Muscle layer of colon (tissue), 2 donors: ENCODE data around the gene COL5A1.
"Not testable (repeated sequence)": the region's sequence is repeated elsewhere in the genome, so short reads cannot be mapped to it uniquely, and the experiment has no call there.

ENCODE experiments used
- H3K27ac ChIP-seq: one replicate; pipeline ENCODE4 v1.7.0; 2013; ENCODE audit warnings: low read depth, mild to moderate bottlenecking, low read length, moderate library complexity
- H3K27me3 ChIP-seq, 2 donors: one replicate each; pipeline ENCODE4 v1.7.0; 2013; ENCODE audit warnings: low read length in 2 of 2, mild to moderate bottlenecking in 2 of 2; ENCODE audit not compliant: insufficient read depth in 2 of 2, control insufficient read depth in 1 of 2
- H3K36me3 ChIP-seq: one replicate; pipeline ENCODE4 v1.7.0; 2013; ENCODE audit warnings: mild to moderate bottlenecking, low read length; ENCODE audit not compliant: insufficient read depth
- H3K4me1 ChIP-seq: one replicate; pipeline ENCODE4 v1.7.0; 2013; ENCODE audit warnings: mild to moderate bottlenecking, low read length; ENCODE audit not compliant: insufficient read depth
- H3K4me3 ChIP-seq, 2 donors: one replicate each; pipeline ENCODE4 v1.7.0; 2013; ENCODE audit warnings: low read length in 2 of 2, low read depth in 1 of 2, mild to moderate bottlenecking in 1 of 2, moderate library complexity in 1 of 2
- H3K9ac ChIP-seq: one replicate; pipeline ENCODE4 v1.7.0; 2013; ENCODE audit warnings: low read length
- H3K9me3 ChIP-seq: one replicate; pipeline ENCODE4 v1.7.0; 2013; ENCODE audit warnings: mild to moderate bottlenecking, low read length
- donor health status: abdominal sarcoma.
- donor health status: Adenocarcinoma of cecum.

Gene COL5A1

DNA sequence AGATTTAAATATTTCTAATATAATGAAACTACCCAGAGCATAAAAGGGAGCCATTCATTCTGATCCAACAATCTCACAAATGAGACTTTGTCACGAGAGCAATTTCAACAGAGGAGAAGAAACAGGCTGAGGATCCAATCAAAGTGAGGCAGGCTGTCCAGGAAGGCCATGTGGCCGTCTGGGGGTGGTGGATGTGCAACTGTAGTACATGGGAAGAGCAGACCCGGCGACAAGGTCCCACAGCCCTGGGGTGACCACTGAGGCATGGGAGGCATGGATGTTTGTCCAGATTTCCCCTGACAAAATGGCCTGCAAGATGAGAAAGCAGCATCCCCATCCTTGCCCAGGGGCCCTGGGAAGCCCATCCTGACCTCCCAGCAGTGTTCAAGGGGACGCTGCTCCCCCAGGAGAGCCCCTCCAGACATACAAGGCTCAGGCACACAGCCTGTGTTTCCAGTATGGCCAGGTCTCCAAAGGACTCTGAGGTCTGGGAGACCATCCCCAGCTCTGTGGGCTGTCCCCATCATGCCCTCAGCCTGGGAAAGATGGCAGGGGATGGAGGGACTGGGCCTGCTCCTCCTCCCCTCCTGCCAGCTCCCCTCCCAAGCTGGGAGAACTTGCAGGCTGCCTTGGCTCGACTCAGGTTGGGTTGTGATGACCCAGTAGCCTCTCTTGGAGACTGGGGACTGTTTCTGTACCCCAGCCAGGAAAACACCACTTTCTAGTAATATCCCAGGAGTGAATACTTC is 211.5 kb downstream of the COL5A1 start:
- Histone ChIP-seq H3K9ac (no peak overlapping the region), H3K9me3 (no peaks in the 10 kb centered on the region), H3K36me3 (no peaks in the 10 kb centered on the region), H3K4me1 (no peaks in the 10 kb centered on the region), H3K4me3 (no peak overlapping the region), H3K27me3 (no peaks in the 10 kb centered on the region), H3K27ac (no peak overlapping the region)

DNA sequence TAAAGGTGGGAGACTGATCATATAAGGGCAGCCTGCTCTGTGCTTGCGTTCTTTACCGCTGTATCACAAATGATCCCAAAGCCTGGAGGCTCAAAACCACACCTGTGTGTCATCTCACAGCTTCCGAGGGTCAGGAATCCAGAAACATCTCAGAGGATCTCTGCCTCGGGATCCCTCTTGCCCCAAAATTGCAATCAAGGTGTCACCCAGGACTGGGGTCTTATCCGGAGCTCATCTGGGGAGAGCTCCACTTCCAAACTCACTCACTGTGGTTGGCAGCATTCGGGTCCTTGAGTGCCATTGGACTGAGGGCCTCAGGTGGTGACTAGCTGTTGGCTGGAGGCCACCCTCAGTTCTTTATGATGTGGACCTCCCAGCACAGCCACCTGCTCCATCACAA is 212.3 kb downstream of the COL5A1 start:
- Histone ChIP-seq H3K27me3 (no peaks in the 10 kb centered on the region), H3K36me3 (no peaks in the 10 kb centered on the region), H3K27ac (no peak overlapping the region)

DNA sequence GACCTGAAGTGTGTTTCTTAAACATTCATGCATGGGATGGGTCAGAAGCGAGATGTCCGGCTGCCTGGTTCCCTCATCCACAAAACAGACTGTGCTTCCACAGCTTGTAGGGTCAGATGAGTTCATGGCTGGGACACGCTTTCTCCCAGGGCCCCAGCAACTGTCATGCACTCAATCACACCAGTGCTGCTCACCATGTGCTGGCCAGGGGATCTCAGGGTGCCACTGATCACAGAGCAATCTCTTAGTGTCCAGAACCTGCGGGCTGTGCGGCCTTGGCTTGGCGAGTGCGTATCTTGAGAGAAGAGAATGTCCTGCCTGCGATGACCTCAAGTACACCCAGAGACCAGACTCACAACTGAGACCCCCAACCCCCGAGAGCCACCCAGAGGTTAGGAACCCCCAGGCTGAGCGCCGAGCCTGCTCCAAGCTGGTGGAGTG is 213.0 kb downstream of the COL5A1 start:
- Histone ChIP-seq H3K36me3 (no peaks in the 10 kb centered on the region), H3K27ac (no peak overlapping the region), H3K4me3 (no peak overlapping the region), H3K9ac (no peak overlapping the region), H3K9me3 (no peaks in the 10 kb centered on the region), H3K27me3 (no peaks in the 10 kb centered on the region), H3K4me1 (no peaks in the 10 kb centered on the region)

More for the DNA sequence above, 212.3 kb downstream of the COL5A1 start:
- Histone ChIP-seq H3K9ac (no peak overlapping the region), H3K4me3 (no peak overlapping the region), H3K9me3 (no peaks in the 10 kb centered on the region), H3K4me1 (no peaks in the 10 kb centered on the region)

DNA sequence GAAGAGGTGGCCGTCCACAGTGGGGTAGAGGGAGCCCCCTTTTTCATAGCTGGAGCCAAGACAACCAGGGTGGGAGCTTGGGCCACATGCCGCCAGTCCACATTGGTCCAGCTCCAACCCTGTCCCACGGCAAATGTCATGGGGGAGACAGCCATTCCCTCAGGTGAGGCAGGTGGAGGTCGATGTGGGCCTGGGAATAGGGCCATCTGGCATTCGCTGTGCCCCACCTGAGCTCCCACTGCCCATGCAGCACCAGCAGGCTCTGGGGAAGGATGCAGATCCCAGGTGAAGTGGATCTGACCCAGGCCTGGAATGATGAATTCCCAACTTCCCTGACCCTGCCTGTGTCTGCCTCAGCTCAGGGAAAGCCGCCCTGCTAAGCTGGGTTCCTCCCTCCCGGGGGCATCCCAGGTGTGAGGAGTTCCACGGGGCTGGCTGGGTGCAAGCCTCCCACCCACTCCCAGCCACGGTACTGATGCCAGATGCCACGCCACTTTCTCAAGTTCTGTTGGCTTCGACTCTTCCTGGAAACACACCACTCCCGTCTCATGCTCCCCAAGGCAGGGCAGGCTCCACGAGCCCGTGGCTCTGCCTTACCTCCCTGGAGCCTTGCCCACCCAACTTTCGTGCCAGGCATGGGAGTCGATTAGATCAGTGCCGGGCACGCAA is 213.8 kb downstream of the COL5A1 start:
- no peaks in the 10 kb centered on the region for H3K27me3 ChIP-seq
- H3K36me3 ChIP-seq, result no peaks in the 10 kb centered on the region
- H3K4me3 ChIP-seq, result no peak overlapping the region
- no peaks in the 10 kb centered on the region for H3K9me3 ChIP-seq
- H3K9ac ChIP-seq, result no peak overlapping the region
- H3K27ac ChIP-seq, result no peak overlapping the region
- no peaks in the 10 kb centered on the region for H3K4me1 ChIP-seq

DNA sequence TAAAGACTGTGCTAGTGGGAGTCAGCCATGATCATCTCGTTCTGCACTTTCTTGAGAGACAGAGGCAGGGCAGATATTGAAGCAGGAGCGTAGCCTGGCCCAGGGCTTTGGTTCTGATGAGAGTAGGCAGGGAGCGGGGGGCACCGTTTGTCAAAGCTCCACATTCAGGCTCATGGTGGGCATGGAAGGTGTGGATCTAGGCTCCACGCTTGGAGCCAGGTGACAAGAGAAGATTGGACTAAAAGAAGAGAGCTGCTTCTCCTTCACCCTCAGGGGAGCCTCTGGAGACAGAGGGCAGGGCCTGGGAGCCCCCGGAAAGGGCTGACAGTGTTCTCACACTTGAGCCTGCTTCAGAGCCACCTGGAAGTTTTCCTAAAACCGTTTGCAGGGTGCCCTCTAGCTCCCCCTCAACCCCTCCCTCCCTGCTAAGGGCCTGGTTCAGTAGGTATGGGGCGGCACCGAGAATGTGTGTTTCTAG is 214.3 kb downstream of the COL5A1 start:
- Histone ChIP-seq H3K9me3 (no peaks in the 10 kb centered on the region), H3K9ac (no peak overlapping the region), H3K36me3 (no peaks in the 10 kb centered on the region), H3K27ac (no peak overlapping the region), H3K27me3 (no peaks in the 10 kb centered on the region), H3K4me1 (no peaks in the 10 kb centered on the region), H3K4me3 (no peak overlapping the region)

DNA sequence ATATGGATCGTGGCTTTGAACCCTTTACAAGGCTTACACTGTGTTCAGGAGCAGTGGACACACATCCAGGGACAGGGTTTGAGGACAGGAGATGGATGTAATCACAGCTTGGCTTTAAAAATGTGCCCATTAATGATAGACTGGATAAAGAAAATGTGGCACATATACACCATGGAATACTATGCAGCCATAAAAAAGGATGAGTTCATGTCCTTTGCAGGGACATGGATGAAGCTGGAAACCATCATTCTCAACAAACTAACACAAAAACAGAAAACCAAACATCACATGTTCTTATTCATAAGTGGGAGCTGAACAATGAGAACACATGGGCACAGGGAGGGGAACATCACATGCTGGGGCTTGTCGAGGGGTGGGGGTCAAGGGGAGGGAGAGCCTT is 215.8 kb downstream of the COL5A1 start:
- H3K36me3 ChIP-seq, H3K9me3 ChIP-seq, H3K27ac ChIP-seq, H3K9ac ChIP-seq, H3K4me3 ChIP-seq, H3K27me3 ChIP-seq, H3K4me1 ChIP-seq: not testable (repeated sequence)

DNA sequence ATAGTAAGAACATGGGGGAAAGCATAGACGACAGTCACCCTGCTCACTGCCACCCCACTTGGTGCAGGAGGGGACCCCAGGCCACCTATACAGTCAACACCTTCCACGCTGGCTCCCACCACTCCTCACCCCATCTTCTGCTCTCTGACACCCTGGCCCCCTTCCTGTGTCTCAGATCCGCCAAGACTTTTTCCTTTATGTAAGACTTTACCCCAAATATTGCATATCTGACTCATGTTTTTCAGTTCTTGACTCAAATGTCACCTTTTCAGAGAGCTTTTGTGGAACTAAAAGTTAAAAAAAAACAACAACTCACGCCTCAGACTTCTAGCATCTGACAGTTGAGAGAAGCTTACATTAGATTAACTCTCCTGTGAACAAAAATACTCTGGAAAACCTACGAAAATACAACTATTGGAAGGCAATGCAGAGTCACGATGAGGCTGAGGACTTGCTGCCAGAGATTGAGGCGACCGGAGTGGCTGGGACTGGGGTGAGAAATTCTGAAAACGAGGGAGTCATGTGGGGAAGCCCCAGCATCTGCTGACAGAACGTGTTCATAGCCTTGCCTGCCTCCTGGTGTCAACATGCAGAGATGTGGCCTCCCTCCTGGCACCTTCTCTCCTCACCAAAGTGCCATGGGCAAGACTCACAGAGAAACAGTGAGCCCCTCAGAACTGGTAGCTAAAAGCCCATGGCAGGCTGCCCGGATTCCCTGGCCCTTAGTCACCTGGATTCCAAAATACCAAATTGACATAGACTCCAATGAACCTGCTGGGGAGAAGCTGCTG is 216.6 kb downstream of the COL5A1 start:
- H3K36me3 ChIP-seq, result no peaks in the 10 kb centered on the region
- H3K27ac ChIP-seq, result no peak overlapping the region

DNA sequence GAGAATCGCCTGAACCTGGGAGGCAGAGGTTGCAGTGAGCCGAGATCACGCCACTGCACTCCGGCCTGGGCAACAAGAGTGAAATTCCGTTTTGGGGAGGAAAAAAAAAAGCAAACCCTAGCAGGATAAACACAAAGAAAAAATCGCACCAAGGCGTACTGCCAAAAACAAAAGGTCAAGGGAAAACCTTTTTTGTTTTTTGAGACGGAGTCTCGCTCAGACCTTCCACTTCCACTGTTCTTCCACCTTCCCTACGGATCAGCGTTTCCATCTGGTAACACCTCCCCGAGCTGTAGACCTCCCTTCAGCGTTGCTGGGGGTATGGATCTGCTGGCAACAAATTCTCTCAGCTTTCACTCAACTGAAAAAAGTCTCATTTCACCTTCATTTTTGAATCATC is 218.9 kb downstream of the COL5A1 start:
- Histone ChIP-seq H3K9me3 (no peaks in the 10 kb centered on the region), H3K27ac (no peak overlapping the region), H3K4me1 (no peaks in the 10 kb centered on the region), H3K27me3 (peaks cover 0 to 5% of the 10 kb centered on the region in 2 donors), H3K9ac (no peak overlapping the region), H3K36me3 (no peaks in the 10 kb centered on the region), H3K4me3 (no peak overlapping the region)

More for the DNA sequence above, 216.6 kb downstream of the COL5A1 start:
- no peak overlapping the region for H3K4me3 ChIP-seq
- no peak overlapping the region for H3K9ac ChIP-seq
- H3K4me1 ChIP-seq, result no peaks in the 10 kb centered on the region
- H3K27me3 ChIP-seq, result no peaks in the 10 kb centered on the region
- no peaks in the 10 kb centered on the region for H3K9me3 ChIP-seq

DNA sequence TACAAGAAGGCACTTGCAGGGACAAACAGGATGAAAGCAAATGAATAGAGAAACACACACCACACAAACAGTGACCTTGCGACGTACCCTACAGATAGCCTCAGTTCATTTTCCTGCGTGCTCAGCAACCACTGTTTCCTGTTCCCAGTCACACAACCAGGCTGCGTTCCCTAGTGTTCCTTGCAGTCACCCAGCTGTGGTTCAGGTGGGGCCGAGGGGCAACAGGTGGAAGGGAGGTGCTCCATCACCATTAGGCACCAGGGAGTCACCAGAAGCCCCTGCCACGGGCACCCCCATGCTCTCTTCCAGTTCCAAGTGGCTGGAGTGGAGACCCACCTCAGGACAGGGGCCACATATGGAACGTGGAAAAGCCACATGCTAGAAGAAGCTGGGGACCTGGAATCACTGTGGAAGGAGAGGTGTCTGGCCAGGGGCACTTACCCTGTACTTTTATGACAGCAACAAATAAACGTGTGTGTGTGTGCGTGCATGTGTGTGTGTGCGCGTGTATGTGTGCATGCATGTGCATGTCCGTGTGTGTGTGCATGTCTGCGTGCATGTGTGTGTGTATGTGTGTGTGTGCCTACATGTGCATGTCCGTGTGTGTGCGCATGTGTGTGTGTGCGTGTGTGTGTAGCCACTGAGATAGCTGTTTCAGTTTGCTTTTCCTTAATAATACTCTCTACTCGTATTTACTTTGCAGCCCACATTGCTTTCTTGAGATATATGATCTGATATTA is 220.2 kb downstream of the COL5A1 start:
- peaks cover 0 to 5% of the 10 kb centered on the region in 2 donors for H3K27me3 ChIP-seq
- no peak overlapping the region for H3K4me3 ChIP-seq
- no peaks in the 10 kb centered on the region for H3K9me3 ChIP-seq
- no peak overlapping the region for H3K27ac ChIP-seq
- no peaks in the 10 kb centered on the region for H3K4me1 ChIP-seq
- no peak overlapping the region for H3K9ac ChIP-seq
- H3K36me3 ChIP-seq, result no peaks in the 10 kb centered on the region

DNA sequence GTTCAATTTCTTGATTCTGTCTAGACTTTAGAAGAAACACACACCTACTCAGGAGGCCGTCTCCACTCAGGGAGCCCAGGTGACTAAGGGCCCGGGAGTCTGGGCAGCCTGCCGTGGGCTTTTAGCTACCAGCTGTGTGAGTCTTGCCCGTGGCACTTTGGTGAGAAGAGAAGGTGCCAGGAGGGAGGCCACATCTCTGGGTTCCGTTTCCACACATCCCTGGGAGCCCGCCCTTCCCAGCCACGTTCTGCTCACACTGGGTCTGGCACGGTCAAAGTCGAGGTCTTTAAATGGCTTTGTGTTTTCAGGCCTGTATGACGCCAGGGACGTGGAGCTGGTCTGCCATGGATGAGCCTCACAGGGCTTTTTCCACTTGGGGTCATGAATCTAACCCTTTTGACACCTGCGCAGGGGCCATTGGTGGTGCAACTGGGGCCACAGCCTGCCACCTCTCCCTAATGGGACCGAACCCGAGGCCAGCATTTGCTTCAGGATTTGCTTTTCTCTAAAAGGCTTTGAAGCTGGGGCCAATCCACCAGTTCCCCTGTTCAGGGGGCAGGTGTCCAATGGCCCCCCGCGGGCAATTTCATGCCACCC is 221.8 kb downstream of the COL5A1 start:
- Histone ChIP-seq H3K36me3 (no peaks in the 10 kb centered on the region), H3K27me3 (peaks cover 0 to 5% of the 10 kb centered on the region in 2 donors), H3K9ac (no peak overlapping the region), H3K4me1 (no peaks in the 10 kb centered on the region), H3K4me3 (no peak overlapping the region), H3K27ac (no peak overlapping the region), H3K9me3 (no peaks in the 10 kb centered on the region)
